ENCODE results near the gene TPBGL.

DNA sequence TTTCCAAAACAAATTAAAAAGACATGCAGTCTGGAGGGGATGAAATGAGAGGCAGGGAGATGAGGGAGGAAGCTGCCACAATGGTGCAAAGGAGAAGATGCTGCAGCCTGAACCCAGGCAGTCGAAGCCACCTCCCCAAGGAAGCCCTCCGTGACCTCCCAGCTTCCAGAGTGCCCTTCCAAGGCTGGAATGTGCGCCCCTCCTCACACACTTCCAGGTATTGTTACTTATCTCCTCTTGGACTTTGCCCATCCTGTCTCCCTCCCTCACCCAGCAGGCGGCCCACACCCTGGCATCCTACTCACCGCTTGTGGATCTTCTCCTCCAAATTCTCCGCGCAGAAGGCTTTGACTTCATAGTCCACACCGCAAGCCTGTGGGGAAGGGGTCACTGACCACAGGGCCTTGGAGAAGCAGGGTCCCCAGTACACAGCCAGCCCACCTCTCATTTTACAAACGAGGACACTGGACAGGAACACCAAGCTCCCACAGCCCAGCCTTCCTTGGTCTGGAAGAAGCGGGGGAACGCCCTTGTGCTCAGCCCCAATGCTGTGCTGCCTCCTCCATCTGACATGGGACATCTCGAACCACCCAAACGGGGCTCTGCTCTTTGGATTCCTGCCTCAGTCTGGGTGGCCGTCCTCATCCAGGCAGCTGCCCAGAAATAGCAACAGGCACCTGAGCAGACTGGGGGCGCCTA is 40.3 kb downstream of the TPBGL start:
- TF ChIP-seq, protein P1, sequence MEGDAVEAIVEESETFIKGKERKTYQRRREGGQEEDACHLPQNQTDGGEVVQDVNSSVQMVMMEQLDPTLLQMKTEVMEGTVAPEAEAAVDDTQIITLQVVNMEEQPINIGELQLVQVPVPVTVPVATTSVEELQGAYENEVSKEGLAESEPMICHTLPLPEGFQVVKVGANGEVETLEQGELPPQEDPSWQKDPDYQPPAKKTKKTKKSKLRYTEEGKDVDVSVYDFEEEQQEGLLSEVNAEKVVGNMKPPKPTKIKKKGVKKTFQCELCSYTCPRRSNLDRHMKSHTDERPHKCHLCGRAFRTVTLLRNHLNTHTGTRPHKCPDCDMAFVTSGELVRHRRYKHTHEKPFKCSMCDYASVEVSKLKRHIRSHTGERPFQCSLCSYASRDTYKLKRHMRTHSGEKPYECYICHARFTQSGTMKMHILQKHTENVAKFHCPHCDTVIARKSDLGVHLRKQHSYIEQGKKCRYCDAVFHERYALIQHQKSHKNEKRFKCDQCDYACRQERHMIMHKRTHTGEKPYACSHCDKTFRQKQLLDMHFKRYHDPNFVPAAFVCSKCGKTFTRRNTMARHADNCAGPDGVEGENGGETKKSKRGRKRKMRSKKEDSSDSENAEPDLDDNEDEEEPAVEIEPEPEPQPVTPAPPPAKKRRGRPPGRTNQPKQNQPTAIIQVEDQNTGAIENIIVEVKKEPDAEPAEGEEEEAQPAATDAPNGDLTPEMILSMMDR (conservative IDR thresholded peaks at IDR 0.05 in 1 of 2, IDR thresholded peaks at IDR 0.05 in 1 of 2; ENCODE audit: low read depth in 1 of 2, low read length in 2 of 2), result no peak
- no peak for TF ChIP-seq EZH2 (IDR thresholded peaks at IDR 0.05; ENCODE audit: low read length, missing control alignments)
